Measurements from ENCODE around the gene CDH24. TPM values are rescaled to one million over a fixed set of nuclear protein-coding genes. Genes with fewer than 3 reads are reported as not detected.

The CDH24 gene
- total and polyA plus RNA-seq, 9 of the 15 experiments (the other 6 are each of a cell fraction or from before 2014, with no cell fraction given), result 0.04 to 16.2 (median 4.9) TPM

DNA sequence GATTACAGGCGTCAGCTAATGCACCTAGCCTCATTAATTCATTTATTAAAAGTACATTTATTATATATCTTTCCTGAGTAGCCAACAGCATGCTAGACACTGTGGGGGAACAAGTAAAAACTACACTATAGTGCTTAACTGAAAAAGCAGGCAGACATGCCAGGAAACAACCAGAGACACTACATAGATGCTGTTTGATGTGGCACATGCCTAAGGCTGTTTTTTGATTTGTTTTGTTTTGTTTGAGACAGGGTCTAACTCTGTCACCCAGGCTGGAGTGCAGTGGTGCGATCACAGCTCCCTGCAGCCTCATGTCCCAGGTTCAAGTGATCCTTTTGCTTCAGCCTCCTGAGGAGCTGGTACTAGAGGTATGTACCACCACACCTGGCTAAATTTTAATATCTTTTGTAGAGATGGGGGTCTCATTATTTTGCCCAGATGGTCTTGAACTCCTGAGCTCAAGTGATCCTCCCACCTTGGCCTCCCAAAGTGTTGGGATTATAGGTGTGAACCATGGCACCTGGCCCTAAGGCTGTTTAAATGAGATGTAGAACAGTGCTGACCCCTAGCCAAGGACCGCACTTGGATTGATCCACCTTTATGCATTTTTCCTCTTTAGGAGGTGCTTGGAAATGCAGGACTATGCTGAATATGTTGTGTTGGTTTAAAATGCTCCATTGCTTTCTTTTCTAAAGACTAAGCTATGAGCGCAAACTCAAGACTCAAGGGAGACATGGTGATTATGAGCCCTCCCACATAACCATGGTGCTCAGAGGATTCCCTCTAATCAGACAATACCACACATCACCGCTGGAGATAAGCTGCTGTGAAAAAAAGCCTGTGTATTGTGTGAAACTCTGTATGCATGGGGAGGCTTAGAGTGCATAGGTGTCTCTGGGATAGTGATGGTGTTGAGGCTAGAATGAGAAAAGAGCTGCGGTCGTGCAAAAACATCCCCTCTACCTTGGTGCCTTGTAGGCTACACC, 36.9 kb downstream of the CDH24 start:
- Histone ChIP-seq H4K20me1 (replicated peaks; ENCODE audit: control insufficient read depth, insufficient read depth, low read length) (peaks cover 7% of the 10 kb centered on the region; the same call in 1 of the 2 replicates), H3K4me2 (ENCODE audit: insufficient read depth, low read length) (peak overlapping the region; percentile 65), H3K79me2 (ENCODE audit: control insufficient read depth, insufficient read depth, low read length) (no peaks in the 10 kb centered on the region; the same call in 2 of the 3 replicates), H2AFZ (ENCODE audit: low read depth, low read length) (peak overlapping the region; percentile 50), H3K4me1 (replicated peaks in 1 of 2; ENCODE audit: control insufficient read depth in 2 of 2, insufficient read depth in 2 of 2, low read length in 2 of 2) (peaks cover 23 to 38% of the 10 kb centered on the region in 2 experiments; a peak in 4 of 5 replicates), H3K4me3 (no peak overlapping the region), H3K27me3 (ENCODE audit: control insufficient read depth in 2 of 2, insufficient read depth in 2 of 2, low read length in 2 of 2) (no peaks in the 10 kb centered on the region), H3K9me1 (ENCODE audit: control insufficient read depth, insufficient read depth, low read length) (no peaks in the 10 kb centered on the region), H3K9me3 (replicated peaks; ENCODE audit: control insufficient read depth, insufficient read depth, low read depth, low read length) (no peaks in the 10 kb centered on the region), H3K27ac (ENCODE audit: extremely low read depth, low read depth, low read length) (peak overlapping the region; percentile 37), H3K9ac (ENCODE audit: insufficient read depth in 1 of 2, low read depth in 2 of 2, low read length in 2 of 2) (peak overlapping the region in 1 of 2 experiments; percentile 6; a peak in 1 of 4 replicates), H3K36me3 (ENCODE audit: control insufficient read depth, insufficient read depth, low read length) (peaks cover 10% of the 10 kb centered on the region; the same call in 2 of the 3 replicates)
- WGBS (ENCODE audit: insufficient coverage, low coverage, missing lambda C conversion rate), result 21% methylated on average over 7 of the region's 7 CpGs
- BruUV-seq (replicated peaks), result no TSS peak
- POLR2A ChIA-PET, result interaction anchor here (0.6 to 6.6 kb wide), 10 partner anchors 8 to 93 kb away, joined by 3 to 65 read pairs (median 4); partner anchors contain the start of genes PRMT5 and PSMB5
- in situ Hi-C loops (cut with MboI), result no loop called here
- intact Hi-C loops (cut with micrococcal nuclease), result no loop called here
- peak; percentile 93 for FAIRE-seq
- peak; percentile 94 for ATAC-seq
- CTCF ChIA-PET (ENCODE audit: low intra/inter-chr PET ratio), result no interaction called here
- peak; percentile 54 to 88 (median 72) for DNase-seq (ENCODE audit: extremely low read depth in 1 of 4, low spot score in 3 of 4)
- peak; percentile 91 for TF ChIP-seq CTBP1 (IDR thresholded peaks at IDR 0.05; ENCODE audit: borderline replicate concordance)
- TF ChIP-seq E2F1 (CRISPR knock-in tag; IDR thresholded peaks at IDR 0.05), result no peak
- TF ChIP-seq, protein P1, sequence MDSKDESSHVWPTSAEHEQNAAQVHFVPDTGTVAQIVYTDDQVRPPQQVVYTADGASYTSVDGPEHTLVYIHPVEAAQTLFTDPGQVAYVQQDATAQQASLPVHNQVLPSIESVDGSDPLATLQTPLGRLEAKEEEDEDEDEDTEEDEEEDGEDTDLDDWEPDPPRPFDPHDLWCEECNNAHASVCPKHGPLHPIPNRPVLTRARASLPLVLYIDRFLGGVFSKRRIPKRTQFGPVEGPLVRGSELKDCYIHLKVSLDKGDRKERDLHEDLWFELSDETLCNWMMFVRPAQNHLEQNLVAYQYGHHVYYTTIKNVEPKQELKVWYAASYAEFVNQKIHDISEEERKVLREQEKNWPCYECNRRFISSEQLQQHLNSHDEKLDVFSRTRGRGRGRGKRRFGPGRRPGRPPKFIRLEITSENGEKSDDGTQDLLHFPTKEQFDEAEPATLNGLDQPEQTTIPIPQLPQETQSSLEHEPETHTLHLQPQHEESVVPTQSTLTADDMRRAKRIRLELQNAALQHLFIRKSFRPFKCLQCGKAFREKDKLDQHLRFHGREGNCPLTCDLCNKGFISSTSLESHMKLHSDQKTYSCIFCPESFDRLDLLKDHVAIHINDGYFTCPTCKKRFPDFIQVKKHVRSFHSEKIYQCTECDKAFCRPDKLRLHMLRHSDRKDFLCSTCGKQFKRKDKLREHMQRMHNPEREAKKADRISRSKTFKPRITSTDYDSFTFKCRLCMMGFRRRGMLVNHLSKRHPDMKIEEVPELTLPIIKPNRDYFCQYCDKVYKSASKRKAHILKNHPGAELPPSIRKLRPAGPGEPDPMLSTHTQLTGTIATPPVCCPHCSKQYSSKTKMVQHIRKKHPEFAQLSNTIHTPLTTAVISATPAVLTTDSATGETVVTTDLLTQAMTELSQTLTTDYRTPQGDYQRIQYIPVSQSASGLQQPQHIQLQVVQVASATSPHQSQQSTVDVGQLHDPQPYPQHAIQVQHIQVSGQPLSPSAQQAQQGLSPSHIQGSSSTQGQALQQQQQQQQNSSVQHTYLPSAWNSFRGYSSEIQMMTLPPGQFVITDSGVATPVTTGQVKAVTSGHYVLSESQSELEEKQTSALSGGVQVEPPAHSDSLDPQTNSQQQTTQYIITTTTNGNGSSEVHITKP (IDR thresholded peaks at IDR 0.05; ENCODE audit: partially characterized antibody), result peak; percentile 94
- no peak for TF ChIP-seq ZNF280A (IDR thresholded peaks at IDR 0.05; ENCODE audit: low read depth, partially characterized antibody)
- TF ChIP-seq KDM2B (CRISPR knock-in tag; IDR thresholded peaks at IDR 0.05), result no peak
- TF ChIP-seq CBFA2T2 (conservative IDR thresholded peaks at IDR 0.05), result peak; percentile 77
- peak; percentile 54 for TF ChIP-seq CCNT2 (IDR thresholded peaks at IDR 0.05; ENCODE audit: borderline replicate concordance, extremely low read depth, insufficient read length, low read depth, low read length)
- no peak for TF ChIP-seq CHCHD3 (CRISPR knock-in tag; IDR thresholded peaks at IDR 0.05)
- TF ChIP-seq, protein P2, sequence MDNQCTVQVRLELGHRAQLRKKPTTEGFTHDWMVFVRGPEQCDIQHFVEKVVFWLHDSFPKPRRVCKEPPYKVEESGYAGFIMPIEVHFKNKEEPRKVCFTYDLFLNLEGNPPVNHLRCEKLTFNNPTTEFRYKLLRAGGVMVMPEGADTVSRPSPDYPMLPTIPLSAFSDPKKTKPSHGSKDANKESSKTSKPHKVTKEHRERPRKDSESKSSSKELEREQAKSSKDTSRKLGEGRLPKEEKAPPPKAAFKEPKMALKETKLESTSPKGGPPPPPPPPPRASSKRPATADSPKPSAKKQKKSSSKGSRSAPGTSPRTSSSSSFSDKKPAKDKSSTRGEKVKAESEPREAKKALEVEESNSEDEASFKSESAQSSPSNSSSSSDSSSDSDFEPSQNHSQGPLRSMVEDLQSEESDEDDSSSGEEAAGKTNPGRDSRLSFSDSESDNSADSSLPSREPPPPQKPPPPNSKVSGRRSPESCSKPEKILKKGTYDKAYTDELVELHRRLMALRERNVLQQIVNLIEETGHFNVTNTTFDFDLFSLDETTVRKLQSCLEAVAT (IDR thresholded peaks at IDR 0.05), result 0 out of 4 replicates have a peak, but pooled peaks of 1 of the 2 experiments have one; percentile 40
- TF ChIP-seq TBP (optimal IDR thresholded peaks at IDR 0.05; ENCODE audit: low read depth, low read length), result peak; percentile 42
- TF ChIP-seq SOX6 (IDR thresholded peaks at IDR 0.05), result peak; percentile 95
